ENCODE data around the gene TRIM13.
"Not testable (repeated sequence)": the region's sequence is repeated elsewhere in the genome, so short reads cannot be mapped to it uniquely, and the experiment has no call there.

The TRIM13 gene

GRCh38 chr13:49997955-49998354 is 1.1 kb downstream of the TRIM13 start:
- peak; percentile 25 to 39 (median 31) for DNase-seq

GRCh38 chr13:49998714-49999624 is 2.1 kb downstream of the TRIM13 start:
- DNase-seq, result no peak

- DNase-seq, result no peak
These were observed 4.4 kb downstream of the TRIM13 start for GRCh38 chr13:50001287-50001686.

GRCh38 chr13:50006426-50007135 is 9.7 kb downstream of the TRIM13 start:
- DNase-seq, result no peak

GRCh38 chr13:50011461-50011860 is 14.6 kb downstream of the TRIM13 start:
- no peak for DNase-seq

- DNase-seq, result no peak
These were observed 15.7 kb downstream of the TRIM13 start for GRCh38 chr13:50012396-50013169.

- no peak for DNase-seq
These were observed 17.5 kb downstream of the TRIM13 start for GRCh38 chr13:50014386-50014785.

GRCh38 chr13:50015258-50015657 is 18.4 kb downstream of the TRIM13 start, which contains the start of gene KCNRG:
Gene KCNRG (plus strand): TSS chr13:50015444. CDS start chr13:50015494, 50 bp downstream.
- no peak for DNase-seq

- no peak for DNase-seq
These were observed 18.9 kb downstream of the TRIM13 start for GRCh38 chr13:50015750-50016149.

- no peak for DNase-seq
These were observed 19.6 kb downstream of the TRIM13 start for GRCh38 chr13:50016444-50016843.

- DNase-seq, result no peak
These were observed 21.0 kb downstream of the TRIM13 start for GRCh38 chr13:50017819-50018218.

- DNase-seq, result no peak
These were observed 28.6 kb downstream of the TRIM13 start for GRCh38 chr13:50025436-50025835.

GRCh38 chr13:50026788-50027473 is 30.1 kb downstream of the TRIM13 start:
- DNase-seq, result no peak

GRCh38 chr13:50030315-50030714 is 33.5 kb downstream of the TRIM13 start:
- DNase-seq, result peak in 1 of 3 donors; percentile 22

- DNase-seq, result no peak
These were observed 36.9 kb downstream of the TRIM13 start for GRCh38 chr13:50033725-50034124.

- DNase-seq, result no peak
These were observed 40.9 kb downstream of the TRIM13 start for GRCh38 chr13:50037788-50038187.

GRCh38 chr13:50038266-50038665 is 41.4 kb downstream of the TRIM13 start:
- DNase-seq, result no peak

GRCh38 chr13:50052478-50052877 is 55.6 kb downstream of the TRIM13 start:
- DNase-seq, result no peak

GRCh38 chr13:50053844-50054243 is 57.0 kb downstream of the TRIM13 start:
- no peak for DNase-seq

- no peak for DNase-seq
These were observed 58.6 kb downstream of the TRIM13 start for GRCh38 chr13:50055454-50055853.

GRCh38 chr13:50060718-50061117 is 63.9 kb downstream of the TRIM13 start:
- no peak for DNase-seq

- not testable (repeated sequence) for DNase-seq
These were observed 65.5 kb downstream of the TRIM13 start for GRCh38 chr13:50062336-50062735.

GRCh38 chr13:50065712-50066111 is 68.9 kb downstream of the TRIM13 start:
- DNase-seq, result no peak
